PC-9 (cell line): Measurements from ENCODE around the gene PCDHGC5.

Source experiments
- EZH2 ChIP-seq: fragments of 200-600 bp; sonication (generic); IDR thresholded peaks from 2 replicates; pipeline ENCODE4 v1.8.0; 2017; ENCODE audit warnings: antibody characterized with exemption, low read depth
- TF ChIP-seq, protein P1 (sequence below): fragments of 200-600 bp; sonication (generic); conservative IDR thresholded peaks from 2 replicates; pipeline ENCODE4 v1.6.1; 2017; ENCODE audit warnings: mixed run types, antibody characterized with exemption, mild to moderate bottlenecking, moderate library complexity

DNA sequence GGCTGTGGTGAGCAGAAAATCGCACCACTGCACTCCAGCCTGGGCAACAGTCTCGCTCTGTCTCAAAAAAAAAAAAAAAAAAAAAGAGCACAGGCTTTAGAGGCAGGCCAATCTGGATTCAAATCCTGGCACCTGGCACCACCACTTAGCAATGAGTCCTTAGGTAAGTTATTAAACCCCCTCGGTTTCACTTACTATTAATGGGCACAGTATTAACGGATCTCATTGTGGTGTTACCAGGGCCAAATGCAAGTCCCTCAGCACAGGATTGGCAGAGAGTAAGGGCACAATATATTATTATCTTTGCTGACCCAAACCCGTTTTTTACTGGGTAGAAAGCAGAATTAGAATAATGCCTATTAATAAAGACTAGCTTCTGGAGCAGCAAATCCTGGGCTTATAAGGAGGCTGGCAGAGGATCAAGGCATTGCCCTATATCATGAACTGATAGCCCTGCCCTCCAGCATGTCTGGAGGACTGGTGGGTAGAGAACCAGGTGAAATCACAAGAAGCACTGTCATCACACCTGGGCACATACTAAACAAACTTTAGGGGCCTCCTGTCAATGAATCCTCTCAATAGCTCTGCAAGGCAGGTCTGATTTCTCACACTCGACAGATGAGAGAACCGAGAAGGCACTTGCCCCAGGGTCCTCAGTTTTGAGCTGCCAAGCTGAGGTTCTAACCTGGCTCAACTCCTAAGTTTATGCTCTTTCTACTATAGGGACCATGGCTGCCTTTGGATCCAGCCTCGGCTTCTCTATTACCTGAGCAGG is 17.7 kb downstream of the PCDHGC5 start:
- TF ChIP-seq, protein P1, sequence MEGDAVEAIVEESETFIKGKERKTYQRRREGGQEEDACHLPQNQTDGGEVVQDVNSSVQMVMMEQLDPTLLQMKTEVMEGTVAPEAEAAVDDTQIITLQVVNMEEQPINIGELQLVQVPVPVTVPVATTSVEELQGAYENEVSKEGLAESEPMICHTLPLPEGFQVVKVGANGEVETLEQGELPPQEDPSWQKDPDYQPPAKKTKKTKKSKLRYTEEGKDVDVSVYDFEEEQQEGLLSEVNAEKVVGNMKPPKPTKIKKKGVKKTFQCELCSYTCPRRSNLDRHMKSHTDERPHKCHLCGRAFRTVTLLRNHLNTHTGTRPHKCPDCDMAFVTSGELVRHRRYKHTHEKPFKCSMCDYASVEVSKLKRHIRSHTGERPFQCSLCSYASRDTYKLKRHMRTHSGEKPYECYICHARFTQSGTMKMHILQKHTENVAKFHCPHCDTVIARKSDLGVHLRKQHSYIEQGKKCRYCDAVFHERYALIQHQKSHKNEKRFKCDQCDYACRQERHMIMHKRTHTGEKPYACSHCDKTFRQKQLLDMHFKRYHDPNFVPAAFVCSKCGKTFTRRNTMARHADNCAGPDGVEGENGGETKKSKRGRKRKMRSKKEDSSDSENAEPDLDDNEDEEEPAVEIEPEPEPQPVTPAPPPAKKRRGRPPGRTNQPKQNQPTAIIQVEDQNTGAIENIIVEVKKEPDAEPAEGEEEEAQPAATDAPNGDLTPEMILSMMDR: no peak
- no peak for TF ChIP-seq EZH2
